ENCODE measurements around the gene UGT1A4. TPM values are rescaled to one million over a fixed set of nuclear protein-coding genes. Genes with fewer than 3 reads are reported as not detected.
"Not testable (repeated sequence)": the region's sequence is repeated elsewhere in the genome, so short reads cannot be mapped to it uniquely, and the experiment has no call there.

Gene UGT1A4
- total and polyA plus RNA-seq, 2 donors (not counting 3 experiments of a cell fraction or from before 2014, with no cell fraction given): not detected

- Histone ChIP-seq H3K36me3 (ENCODE audit: control insufficient read depth in 2 of 2, extremely low read depth in 1 of 2, insufficient read depth in 2 of 2, low read length in 2 of 2) (no peaks in the 10 kb centered on the region), H3K9ac (replicated peaks; ENCODE audit: extremely low read depth, insufficient read depth, low read length) (no peak overlapping the region), H2AFZ (ENCODE audit: low read depth, low read length) (no peak overlapping the region), H3K9me3 (replicated peaks; ENCODE audit: control insufficient read depth, insufficient read depth, low read length) (no peaks in the 10 kb centered on the region), H3K4me2 (ENCODE audit: insufficient read depth, low read length) (no peak overlapping the region), H3K79me2 (ENCODE audit: control insufficient read depth, insufficient read depth, low read length) (no peaks in the 10 kb centered on the region), H3K27me3 (ENCODE audit: control insufficient read depth in 2 of 2, insufficient read depth in 2 of 2, low read length in 2 of 2) (peaks cover 0 to 2% of the 10 kb centered on the region in 2 experiments), H3K27ac (ENCODE audit: insufficient read depth, low read depth, low read length) (no peak overlapping the region), H3K4me1 (ENCODE audit: control insufficient read depth, extremely low read depth, insufficient read depth, low read length) (no peaks in the 10 kb centered on the region), H4K20me1 (replicated peaks; ENCODE audit: control insufficient read depth, extremely low read depth, insufficient read depth, low read length) (no peaks in the 10 kb centered on the region), H3K4me3 (replicated peaks in 1 of 3; ENCODE audit: insufficient read depth in 1 of 3, low read depth in 1 of 3, low read length in 3 of 3) (no peak overlapping the region), H3K9me1 (replicated peaks; ENCODE audit: control insufficient read depth, extremely low read depth, insufficient read depth, low read length) (no peaks in the 10 kb centered on the region)
- ChIA-PET CTCF (no interaction called here), POLR2A (no interaction called here)
- TF ChIP-seq CTCF (IDR thresholded peaks at IDR 0.05; ENCODE audit: extremely low read depth in 1 of 2, insufficient read depth in 1 of 2, low read depth in 1 of 2, low read length in 2 of 2): no peak
- TF ChIP-seq FOS (IDR thresholded peaks at IDR 0.05; ENCODE audit: borderline replicate concordance, insufficient read depth, low read length): no peak
- no peak for TF ChIP-seq POLR2AphosphoS5 (IDR thresholded peaks at IDR 0.05; ENCODE audit: insufficient read depth, low read depth, low read length)
- TF ChIP-seq MYC (IDR thresholded peaks at IDR 0.05; ENCODE audit: low read depth, low read length): no peak
- no peak for TF ChIP-seq EZH2 (IDR thresholded peaks at IDR 0.05; ENCODE audit: borderline replicate concordance, low read depth, low read length, severe bottlenecking)
- FAIRE-seq: no peak
- dilution Hi-C loops (cut with MboI; ENCODE audit: extremely low pct_ligation_motif_present, low sequenced_read_pairs): no loop called here
- intact Hi-C loops (cut with micrococcal nuclease): no loop called here
- no peak for DNase-seq (ENCODE audit: low read depth, low spot score)
- no TSS peak for BruUV-seq (replicated peaks)
Measured at GRCh38 chr2:233745073-233745755, 26.7 kb downstream of the UGT1A4 start.

- H3K27me3 ChIP-seq (ENCODE audit: control insufficient read depth in 2 of 2, insufficient read depth in 2 of 2, low read length in 2 of 2); H3K9ac ChIP-seq (replicated peaks; ENCODE audit: extremely low read depth, insufficient read depth, low read length); H3K4me2 ChIP-seq (ENCODE audit: insufficient read depth, low read length); dilution Hi-C loops (cut with MboI; ENCODE audit: extremely low pct_ligation_motif_present, low sequenced_read_pairs); DNase-seq (ENCODE audit: low read depth, low spot score); H3K27ac ChIP-seq (ENCODE audit: insufficient read depth, low read depth, low read length); CTCF ChIA-PET; H4K20me1 ChIP-seq (replicated peaks; ENCODE audit: control insufficient read depth, extremely low read depth, insufficient read depth, low read length); POLR2A ChIA-PET; H2AFZ ChIP-seq (ENCODE audit: low read depth, low read length); FAIRE-seq; BruUV-seq (replicated peaks); H3K79me2 ChIP-seq (ENCODE audit: control insufficient read depth, insufficient read depth, low read length); H3K36me3 ChIP-seq (ENCODE audit: control insufficient read depth in 2 of 2, extremely low read depth in 1 of 2, insufficient read depth in 2 of 2, low read length in 2 of 2); H3K4me1 ChIP-seq (ENCODE audit: control insufficient read depth, extremely low read depth, insufficient read depth, low read length); H3K9me1 ChIP-seq (replicated peaks; ENCODE audit: control insufficient read depth, extremely low read depth, insufficient read depth, low read length); H3K9me3 ChIP-seq (replicated peaks; ENCODE audit: control insufficient read depth, insufficient read depth, low read length); H3K4me3 ChIP-seq (replicated peaks in 1 of 3; ENCODE audit: insufficient read depth in 1 of 3, low read depth in 1 of 3, low read length in 3 of 3); intact Hi-C loops (cut with micrococcal nuclease): not testable (repeated sequence)
Measured at GRCh38 chr2:233745838-233746237, 27.3 kb downstream of the UGT1A4 start.

Data from endothelial cell of umbilical vein (primary cell).